IMR-90 (cell line): ENCODE measurements around the gene COL4A1. TPM values are rescaled to one million over a fixed set of nuclear protein-coding genes. Genes with fewer than 3 reads are reported as not detected.

Experiments used
- ATAC-seq: fragments of 200-7000 bp; cut with Tn5 transposase; 2 replicates; pipeline ENCODE4 v1.9.1; 2020; ENCODE audit warnings: low read depth, mild to moderate bottlenecking, moderate library complexity
- BruUV-seq: library from RNA; stranded (reverse); fragments of 400-500 nt; replicated peaks from 2 replicates; lab custom pipeline; 2021; lab: Mats Ljungman, UMichigan
- CTCF ChIA-PET: fragments of 300-600 bp; formaldehyde crosslinking; extraction: SDS; loops from one replicate; lab custom pipeline; 2021; ENCODE audit warnings: antibody characterized with exemption; lab: Yijun Ruan, JAX
- POLR2A ChIA-PET: fragments of 300-600 bp; sonication (Branson Sonifier 250); formaldehyde crosslinking; loops from one replicate; lab custom pipeline; 2022; ENCODE audit warnings: antibody characterized with exemption; ENCODE audit not compliant: unreplicated experiment; lab: Charles Lee
- DNase-seq: peaks from one replicate; pipeline ENCODE4 v3.0.0; 2013
- H2AFZ ChIP-seq: replicated peaks from 2 replicates; pipeline ENCODE3; 2013; ENCODE audit warnings: low read length, mild to moderate bottlenecking; ENCODE audit not compliant: poor library complexity
- H2AK5ac ChIP-seq: 2 replicates; pipeline ENCODE4 v1.6.1; 2013; ENCODE audit warnings: low read depth, low read length, inconsistent platforms
- H2AK9ac ChIP-seq: replicated peaks from 2 replicates; pipeline ENCODE3; 2013; ENCODE audit warnings: mild to moderate bottlenecking, low read depth, low read length, moderate library complexity; ENCODE audit not compliant: poor library complexity
- H2BK120ac ChIP-seq: 2 replicates; pipeline ENCODE4 v1.6.1; 2013; ENCODE audit warnings: low read depth, low read length, inconsistent platforms
- H2BK15ac ChIP-seq: 3 replicates; pipeline ENCODE4 v1.6.1; 2013; ENCODE audit warnings: low read depth, low read length, inconsistent platforms
- H2BK20ac ChIP-seq: 2 replicates; pipeline ENCODE4 v1.6.1; 2013; ENCODE audit warnings: low read depth, mild to moderate bottlenecking, inconsistent platforms, low read length, moderate library complexity
- H2BK5ac ChIP-seq: 2 replicates; pipeline ENCODE4 v1.6.1; 2013; ENCODE audit warnings: mild to moderate bottlenecking, low read depth, low read length, inconsistent platforms; ENCODE audit not compliant: poor library complexity, severe bottlenecking
- H3K14ac ChIP-seq: replicated peaks from 2 replicates; pipeline ENCODE4 v1.6.1; 2013; ENCODE audit warnings: low read depth, low read length, inconsistent platforms
- H3K18ac ChIP-seq: 2 replicates; pipeline ENCODE4 v1.6.1; 2013; ENCODE audit warnings: low read depth, low read length, control low read depth
- H3K23ac ChIP-seq: 2 replicates; pipeline ENCODE4 v1.6.1; 2013; ENCODE audit warnings: low read depth, low read length, inconsistent platforms
- H3K27ac ChIP-seq: 2 replicates; pipeline ENCODE4 v1.5.1; 2013; ENCODE audit warnings: mild to moderate bottlenecking, control low read depth, low read length; ENCODE audit not compliant: insufficient read depth
- H3K27me3 ChIP-seq: 2 replicates; pipeline ENCODE4 v1.6.1; 2013; ENCODE audit warnings: low read length; ENCODE audit not compliant: control insufficient read depth, insufficient read depth
- H3K36me3 ChIP-seq: 2 replicates; pipeline ENCODE4 v1.6.1; 2013; ENCODE audit warnings: low read length, mixed read lengths; ENCODE audit not compliant: control insufficient read depth, insufficient read depth
- H3K4ac ChIP-seq: 2 replicates; pipeline ENCODE4 v1.6.1; 2013; ENCODE audit warnings: low read depth, low read length, inconsistent platforms
- H3K4me1 ChIP-seq: 2 replicates; pipeline ENCODE4 v1.6.1; 2013; ENCODE audit warnings: low read length, mixed read lengths; ENCODE audit not compliant: control insufficient read depth, insufficient read depth
- H3K4me2 ChIP-seq: 2 replicates; pipeline ENCODE4 v1.6.1; 2013; ENCODE audit warnings: low read depth, mild to moderate bottlenecking, control low read depth, low read length, moderate library complexity
- H3K4me3 ChIP-seq: 2 replicates; pipeline ENCODE4 v1.5.1; 2013; ENCODE audit warnings: low read depth, mild to moderate bottlenecking, control low read depth, low read length, moderate library complexity; ENCODE audit not compliant: insufficient read depth
- H3K56ac ChIP-seq: 2 replicates; pipeline ENCODE4 v1.6.1; 2013; ENCODE audit warnings: low read length, inconsistent platforms; ENCODE audit not compliant: insufficient read depth; ENCODE audit errors: extremely low read depth
- H3K79me1 ChIP-seq, 2 experiments: 2 replicates each; pipeline ENCODE4 v1.6.1; 2013; ENCODE audit warnings: low read length in 2 of 2, inconsistent platforms in 1 of 2, low read depth in 1 of 2
- H3K9ac ChIP-seq: 2 replicates; pipeline ENCODE4 v1.6.1; 2013; ENCODE audit warnings: low read depth, low read length, control low read depth
- H3K9me1 ChIP-seq: 2 replicates; pipeline ENCODE4 v1.6.1; 2013; ENCODE audit warnings: low read length, inconsistent platforms; ENCODE audit not compliant: insufficient read depth
- H3K9me3 ChIP-seq: 2 replicates; pipeline ENCODE4 v1.6.1; 2013; ENCODE audit warnings: low read length; ENCODE audit not compliant: control insufficient read depth, insufficient read depth
- H4K20me1 ChIP-seq: 2 replicates; pipeline ENCODE4 v1.6.1; 2013; ENCODE audit warnings: low read length, inconsistent platforms; ENCODE audit not compliant: insufficient read depth
- H4K5ac ChIP-seq: 2 replicates; pipeline ENCODE4 v1.6.1; 2013; ENCODE audit warnings: mild to moderate bottlenecking, low read depth, low read length, control low read depth
- H4K8ac ChIP-seq, 2 experiments: 2 replicates each; pipeline ENCODE4 v1.6.1; 2013; ENCODE audit warnings: low read depth in 2 of 2, low read length in 2 of 2, control low read depth in 1 of 2, inconsistent platforms in 1 of 2
- H4K91ac ChIP-seq: 2 replicates; pipeline ENCODE4 v1.6.1; 2013; ENCODE audit warnings: low read depth, low read length, inconsistent platforms; ENCODE audit not compliant: insufficient read depth
- FOS ChIP-seq: fragments of 150-350 bp; IDR thresholded peaks from 2 replicates; pipeline ENCODE4 v1.6.1; 2016; ENCODE audit warnings: low read depth, low read length
- MAFK ChIP-seq: IDR thresholded peaks from 2 replicates; pipeline ENCODE4 v1.6.1; 2012; ENCODE audit warnings: low read depth, low read length, improper control_type of control experiment
- NFE2L2 ChIP-seq: fragments of 150-350 bp; IDR thresholded peaks from 2 replicates; pipeline ENCODE4 v1.6.1; 2016; ENCODE audit warnings: low read depth, mild to moderate bottlenecking, low read length
- POLR2A ChIP-seq: IDR thresholded peaks from 2 replicates; pipeline ENCODE4 v1.6.1; 2012; ENCODE audit warnings: mild to moderate bottlenecking, low read depth, low read length
- RCOR1 ChIP-seq: IDR thresholded peaks from 2 replicates; pipeline ENCODE4 v1.6.1; 2012; ENCODE audit warnings: mild to moderate bottlenecking, low read length, improper control_type of control experiment; ENCODE audit not compliant: insufficient replicate concordance
- SMC3 ChIP-seq: fragments of 150-350 bp; IDR thresholded peaks from 2 replicates; pipeline ENCODE4 v1.6.1; 2016; ENCODE audit warnings: low read depth, mild to moderate bottlenecking, antibody characterized with exemption, low read length, moderate library complexity
- USF2 ChIP-seq: fragments of 150-350 bp; IDR thresholded peaks from 2 replicates; pipeline ENCODE4 v1.6.1; 2017; ENCODE audit warnings: mild to moderate bottlenecking, antibody characterized with exemption, low read length, low read depth
- WGBS, 2 experiments: methylation state at CpG; one replicate each; pipeline versions ENCODE4 v1.1.5 to v1.1.7; 2013; ENCODE audit warnings: missing lambda C conversion rate in 2 of 2; ENCODE audit not compliant: insufficient read length in 1 of 2; ENCODE audit errors: extremely low coverage in 2 of 2; 5-methylcytosine and 5-hydroxymethylcytosine counted together
- dilution Hi-C: fragments of 300-500 bp; cut with HindIII; formaldehyde crosslinking; loops from one replicate; pipeline ENCODE4 v1.14.3; 2018; ENCODE audit warnings: low sequenced_read_pairs; ENCODE audit not compliant: unreplicated experiment
- in situ Hi-C: fragments of 300-500 bp; cut with MboI; formaldehyde crosslinking; loops from 3 replicates; pipeline ENCODE4 v1.14.3; 2019; ENCODE audit warnings: low sequenced_read_pairs, inconsistent platforms, mixed read lengths
- intact Hi-C: fragments of 100-400 bp; cut with micrococcal nuclease; formaldehyde crosslinking; loops from 2 replicates; pipeline ENCODE4 v1.10.0; 2022
- polyA plus RNA-seq, 3 experiments: library from polyadenylated mRNA; depleted of rRNA; stranded (reverse); fragments of >200 nt; gene quantifications; 2 replicates each; pipeline ENCODE4 v1.2.3, GENCODE V29; 2012; ENCODE audit warnings: low replicate concordance in 1 of 3
- total RNA-seq: library from RNA; depleted of rRNA; stranded (reverse); fragments of >200 nt; gene quantifications from 2 replicates; pipeline ENCODE4 v1.2.3, GENCODE V29; 2012
- TF ChIP-seq, protein P1 (sequence below): fragments of 150-350 bp; IDR thresholded peaks from 2 replicates; pipeline ENCODE4 v1.6.1; 2016; ENCODE audit warnings: low read depth, mild to moderate bottlenecking, low read length, moderate library complexity, borderline replicate concordance
- TF ChIP-seq, protein P2 (sequence below): conservative IDR thresholded peaks from 2 replicates; pipeline ENCODE4 v1.5.1; 2012; ENCODE audit warnings: mild to moderate bottlenecking, low read depth, low read length, improper control_type of control experiment

COL4A1 gene
- total and polyA plus RNA-seq, 2 of the 4 experiments (the other 2 are of a cell fraction): 230 to 337 TPM

DNA sequence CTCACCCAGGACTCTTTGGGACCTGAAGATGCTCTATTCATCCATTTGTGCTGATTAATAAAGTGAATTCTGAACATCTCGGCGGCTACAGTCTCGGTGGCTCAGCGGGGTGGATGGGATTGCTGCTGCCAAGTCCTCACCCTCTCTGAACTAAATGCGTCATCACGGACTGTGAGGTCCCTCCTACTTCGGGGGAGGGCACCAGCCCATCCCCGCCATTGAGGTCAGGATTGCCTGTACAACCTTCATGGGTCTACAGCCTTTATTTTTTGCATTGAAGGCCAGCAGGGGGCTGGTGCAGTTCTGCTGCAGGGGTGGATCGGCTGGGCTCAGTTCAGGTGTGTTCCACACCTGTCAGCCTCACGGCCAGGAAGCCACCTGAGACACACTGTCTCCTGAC is 181.8 kb downstream of the COL4A1 start:
- ATAC-seq: no peak
- in situ Hi-C loops: no loop called here

More for the DNA sequence above, 181.8 kb downstream of the COL4A1 start:
- Histone ChIP-seq H3K4me2 (no peak overlapping the region), H2BK120ac (peak overlapping the region; percentile 98), H3K9ac (no peak overlapping the region), H3K27me3 (no peaks in the 10 kb centered on the region), H4K20me1 (no peaks in the 10 kb centered on the region), H3K14ac (peak overlapping the region; percentile 80), H3K9me3 (no peaks in the 10 kb centered on the region), H3K27ac (no peak overlapping the region), H2AFZ (no peak overlapping the region), H3K79me1 (no peaks in the 10 kb centered on the region), H3K4me3 (no peak overlapping the region), H3K9me1 (peaks cover 22% of the 10 kb centered on the region), H2BK5ac (peak overlapping the region; percentile 71), H4K5ac (no peak overlapping the region), H2BK20ac (peak overlapping the region; percentile 94), H2AK5ac (peak overlapping the region; percentile 96), H3K23ac (no peak overlapping the region), H2AK9ac (no peak overlapping the region), H2BK15ac (peak overlapping the region; percentile 61; the same call in 1 of the 3 replicates), H3K18ac (no peak overlapping the region), H3K4ac (peak overlapping the region; percentile 93), H4K91ac (peak overlapping the region; percentile 82; the same call in 1 of the 2 replicates), H4K8ac (peak overlapping the region in 1 of 2 experiments; percentile 78; a peak in 2 of 4 replicates), H3K4me1 (peaks cover 19% of the 10 kb centered on the region), H3K56ac (no peak overlapping the region), H3K36me3 (no peaks in the 10 kb centered on the region)
- dilution Hi-C loops: no loop called here
- no TSS peak for BruUV-seq
- 100% methylated on average over 3 of the region's 10 CpGs; no CpG with 5 or more reads in 1 of the 2 experiments for WGBS, 2 experiments
- no peak for DNase-seq
- intact Hi-C loops: no loop called here
- POLR2A ChIA-PET: no interaction called here
- TF ChIP-seq POLR2A: no peak
- no peak for TF ChIP-seq USF2
- TF ChIP-seq, protein P1, sequence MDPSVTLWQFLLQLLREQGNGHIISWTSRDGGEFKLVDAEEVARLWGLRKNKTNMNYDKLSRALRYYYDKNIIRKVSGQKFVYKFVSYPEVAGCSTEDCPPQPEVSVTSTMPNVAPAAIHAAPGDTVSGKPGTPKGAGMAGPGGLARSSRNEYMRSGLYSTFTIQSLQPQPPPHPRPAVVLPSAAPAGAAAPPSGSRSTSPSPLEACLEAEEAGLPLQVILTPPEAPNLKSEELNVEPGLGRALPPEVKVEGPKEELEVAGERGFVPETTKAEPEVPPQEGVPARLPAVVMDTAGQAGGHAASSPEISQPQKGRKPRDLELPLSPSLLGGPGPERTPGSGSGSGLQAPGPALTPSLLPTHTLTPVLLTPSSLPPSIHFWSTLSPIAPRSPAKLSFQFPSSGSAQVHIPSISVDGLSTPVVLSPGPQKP: no peak
- no peak for TF ChIP-seq MAFK
- TF ChIP-seq FOS: no peak
- no peak for TF ChIP-seq SMC3
- no peak for TF ChIP-seq RCOR1
- TF ChIP-seq, protein P2, sequence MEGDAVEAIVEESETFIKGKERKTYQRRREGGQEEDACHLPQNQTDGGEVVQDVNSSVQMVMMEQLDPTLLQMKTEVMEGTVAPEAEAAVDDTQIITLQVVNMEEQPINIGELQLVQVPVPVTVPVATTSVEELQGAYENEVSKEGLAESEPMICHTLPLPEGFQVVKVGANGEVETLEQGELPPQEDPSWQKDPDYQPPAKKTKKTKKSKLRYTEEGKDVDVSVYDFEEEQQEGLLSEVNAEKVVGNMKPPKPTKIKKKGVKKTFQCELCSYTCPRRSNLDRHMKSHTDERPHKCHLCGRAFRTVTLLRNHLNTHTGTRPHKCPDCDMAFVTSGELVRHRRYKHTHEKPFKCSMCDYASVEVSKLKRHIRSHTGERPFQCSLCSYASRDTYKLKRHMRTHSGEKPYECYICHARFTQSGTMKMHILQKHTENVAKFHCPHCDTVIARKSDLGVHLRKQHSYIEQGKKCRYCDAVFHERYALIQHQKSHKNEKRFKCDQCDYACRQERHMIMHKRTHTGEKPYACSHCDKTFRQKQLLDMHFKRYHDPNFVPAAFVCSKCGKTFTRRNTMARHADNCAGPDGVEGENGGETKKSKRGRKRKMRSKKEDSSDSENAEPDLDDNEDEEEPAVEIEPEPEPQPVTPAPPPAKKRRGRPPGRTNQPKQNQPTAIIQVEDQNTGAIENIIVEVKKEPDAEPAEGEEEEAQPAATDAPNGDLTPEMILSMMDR: no peak
- TF ChIP-seq NFE2L2: no peak
- CTCF ChIA-PET: no interaction called here
